ENCODE measurements around the gene SIGLECL1. TPM values are rescaled to one million over a fixed set of nuclear protein-coding genes. Genes with fewer than 3 reads are reported as not detected.

Gene SIGLECL1
- total RNA-seq (2014; rRNA removed; shearing (Covaris generic)): not detected in 2 replicates

DNA sequence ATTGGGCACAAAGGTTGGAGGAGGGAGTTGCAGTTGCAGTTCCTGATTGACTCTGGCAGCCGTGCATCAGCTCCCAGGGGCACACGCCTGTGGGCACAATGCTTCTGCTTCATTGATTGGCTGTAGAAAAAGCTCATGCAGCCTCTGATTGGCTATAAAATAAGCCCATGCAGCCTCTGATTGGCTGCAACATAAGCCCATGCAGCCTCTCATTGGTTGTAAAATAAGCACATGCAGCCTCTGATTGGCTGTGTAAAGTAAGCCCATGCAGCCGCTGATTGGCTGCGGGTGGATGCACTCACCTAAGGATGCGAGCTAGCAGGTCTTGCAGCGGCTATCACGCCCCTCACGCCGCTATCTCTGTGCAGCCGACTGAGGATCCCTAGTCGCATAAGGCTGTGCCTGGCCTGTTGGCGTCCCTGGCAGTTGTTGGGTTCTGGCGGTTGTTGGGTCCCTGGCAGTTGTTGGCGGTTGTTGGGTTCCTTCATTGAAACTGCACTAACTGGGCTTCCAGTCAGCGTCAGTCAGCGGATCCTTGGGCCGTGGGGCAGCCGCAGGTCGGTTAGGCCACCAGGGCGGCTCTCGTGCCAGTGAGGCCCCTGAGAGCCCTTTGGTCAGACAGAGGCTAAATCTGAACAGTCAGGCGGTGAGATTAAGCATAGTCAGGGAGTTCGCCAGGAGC is at the start of gene SIGLECL1:
Gene SIGLECL1, plus strand, starts transcription at position 295 of the 682 bp plus-strand sequence. CDS start 12,993 bp downstream, outside the sequence.
- DNase-seq (ENCODE audit: low read depth): no peak

DNA sequence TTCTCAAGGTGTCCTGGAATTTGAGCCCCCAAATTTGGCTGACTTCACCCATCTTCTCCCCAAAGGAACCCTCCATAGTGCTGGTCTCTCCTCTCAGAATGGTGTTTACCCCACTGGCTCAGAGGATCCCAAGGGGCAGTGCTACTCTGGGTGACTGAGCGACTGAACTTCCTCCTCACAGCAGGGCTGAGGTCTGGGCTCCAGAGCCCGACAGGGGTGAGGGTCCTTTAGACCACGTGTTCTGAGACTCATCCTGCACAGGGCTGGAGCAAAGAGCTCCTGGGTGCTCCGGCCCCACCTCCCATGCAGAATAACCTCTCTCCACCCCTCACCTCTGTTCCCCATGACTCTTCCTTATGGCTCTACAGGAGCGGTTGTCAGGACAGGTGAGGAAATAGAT is 49.2 kb upstream of the SIGLECL1 start:
- no peak for DNase-seq (ENCODE audit: low read depth)

DNA sequence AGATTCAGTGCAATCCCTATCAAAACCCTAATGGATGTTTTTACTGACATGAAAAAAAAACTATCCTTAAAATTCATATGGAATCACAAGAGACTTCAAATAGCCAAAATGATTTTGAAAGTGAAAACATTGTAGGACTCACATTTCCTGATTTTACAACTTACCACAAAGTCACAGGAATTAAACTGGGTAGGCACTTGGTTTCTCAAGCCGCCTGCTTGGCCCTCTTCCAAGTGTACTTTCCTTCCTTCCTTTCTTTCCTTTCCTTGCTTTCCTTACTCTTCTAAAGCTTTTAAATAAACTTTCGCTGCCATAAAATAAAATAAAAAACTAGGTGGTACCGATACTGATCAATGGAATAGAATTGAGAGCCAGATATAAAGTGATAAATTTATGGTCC is 47.0 kb upstream of the SIGLECL1 start:
- DNase-seq (ENCODE audit: low read depth): no peak

DNA sequence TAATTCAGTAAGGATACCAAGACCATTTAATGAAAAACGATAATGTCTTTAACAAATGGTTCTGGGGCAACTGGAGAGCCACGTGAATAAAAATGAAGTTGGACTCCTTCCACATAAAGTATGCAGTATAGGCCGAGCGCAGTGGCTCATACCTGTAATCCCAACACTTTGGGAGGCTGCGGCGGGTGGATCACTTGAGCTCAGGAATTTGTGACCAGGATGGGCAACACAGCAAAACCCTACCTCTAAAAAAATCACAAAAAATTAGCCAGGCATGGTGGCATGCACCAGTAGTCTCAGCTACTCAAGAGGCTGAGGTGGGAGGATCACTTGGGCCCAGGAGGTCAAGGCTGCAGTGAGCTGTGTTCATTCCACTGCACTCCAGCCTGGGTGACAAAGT is 46.6 kb upstream of the SIGLECL1 start:
- DNase-seq (ENCODE audit: low read depth): no peak

DNA sequence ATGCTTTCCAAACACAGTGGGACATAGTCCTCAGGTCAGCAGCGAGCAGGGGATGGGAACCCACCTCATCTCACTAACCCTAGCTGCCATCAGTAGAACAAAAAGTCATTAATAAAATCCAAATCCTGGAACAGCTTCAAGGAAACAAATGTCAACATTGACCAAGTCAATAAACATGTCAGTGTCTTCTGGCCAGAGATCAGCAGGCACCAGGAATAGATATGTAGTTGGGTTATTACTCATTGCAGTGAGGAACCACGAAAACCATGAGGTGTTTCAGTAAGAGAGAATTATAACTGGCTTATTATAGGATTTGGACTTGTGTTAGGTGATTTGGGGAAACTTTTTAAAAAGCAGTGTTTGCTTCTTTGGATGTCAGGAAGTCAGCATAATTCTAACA is 43.1 kb upstream of the SIGLECL1 start:
- no peak for DNase-seq (ENCODE audit: low read depth)

DNA sequence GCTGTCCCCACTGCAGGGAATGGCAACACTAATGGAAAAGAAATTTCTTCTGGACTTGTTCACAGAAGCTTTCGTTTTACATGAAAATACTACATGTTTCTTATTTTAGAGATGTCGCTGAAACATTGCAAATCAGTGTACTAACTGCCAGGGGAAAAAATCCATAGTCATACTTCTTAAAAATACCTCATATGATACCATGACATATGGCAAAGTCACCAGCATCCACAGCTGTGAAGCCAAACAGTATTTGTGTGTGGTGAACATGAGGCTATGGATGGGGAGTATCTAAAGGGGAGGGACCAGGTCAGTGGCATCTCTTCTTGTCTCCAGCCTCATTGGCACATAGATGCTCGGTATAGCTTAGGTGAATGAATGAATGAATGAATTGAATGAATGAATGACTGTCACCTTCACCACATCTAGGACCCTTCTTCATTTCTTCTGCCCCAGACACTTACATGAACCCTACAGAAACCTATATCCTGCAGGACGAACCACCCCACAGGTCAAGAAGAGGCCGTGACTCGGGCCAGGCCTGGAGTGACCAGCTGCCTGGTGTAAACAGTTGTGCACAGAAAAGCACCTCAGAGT is 40.6 kb upstream of the SIGLECL1 start:
- DNase-seq (ENCODE audit: low read depth): no peak

DNA sequence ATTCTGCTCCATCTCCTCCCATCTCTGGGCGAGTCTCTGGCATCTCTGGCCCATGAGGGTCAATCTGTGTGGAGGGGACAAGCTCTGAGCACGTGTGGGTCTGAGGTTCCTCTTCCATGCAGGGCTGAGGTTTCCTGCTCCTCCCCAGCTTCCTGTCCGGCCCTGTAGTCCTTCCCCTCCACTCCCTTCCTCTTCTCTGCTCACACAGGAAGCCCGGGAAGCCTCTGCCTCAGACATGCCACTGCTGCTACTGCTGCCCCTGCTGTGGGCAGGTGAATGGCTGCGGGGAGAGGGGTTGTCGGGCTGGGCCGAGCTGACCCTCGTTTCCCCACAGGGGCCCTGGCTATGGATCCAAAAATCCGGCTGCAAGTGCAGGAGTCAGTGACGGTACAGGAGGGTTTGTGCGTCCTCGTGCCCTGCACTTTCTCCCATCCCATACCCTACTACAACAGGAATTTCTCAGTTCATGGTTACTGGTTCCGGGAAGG is 40.0 kb upstream of the SIGLECL1 start:
- DNase-seq (ENCODE audit: low read depth): peak; percentile 7

DNA sequence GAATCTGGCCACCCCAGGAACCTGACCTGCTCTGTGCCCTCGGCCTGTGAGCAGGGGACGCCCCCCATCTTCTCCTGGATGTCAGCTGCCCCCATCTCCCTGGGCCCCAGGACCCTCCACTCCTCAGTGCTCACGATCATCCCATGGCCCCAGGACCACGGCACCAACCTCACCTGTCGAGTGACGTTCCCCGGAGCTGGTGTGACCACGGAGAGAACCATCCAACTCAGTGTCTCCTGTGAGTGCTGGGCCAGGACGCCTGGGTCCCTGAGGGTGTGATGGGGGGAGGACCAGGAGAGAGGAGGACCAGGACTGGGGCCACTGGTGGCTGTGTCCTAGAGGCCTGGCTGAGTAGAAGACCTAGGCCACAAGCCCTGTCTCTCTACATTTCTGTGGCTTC is 39.0 kb upstream of the SIGLECL1 start:
- no peak for DNase-seq (ENCODE audit: low read depth)

DNA sequence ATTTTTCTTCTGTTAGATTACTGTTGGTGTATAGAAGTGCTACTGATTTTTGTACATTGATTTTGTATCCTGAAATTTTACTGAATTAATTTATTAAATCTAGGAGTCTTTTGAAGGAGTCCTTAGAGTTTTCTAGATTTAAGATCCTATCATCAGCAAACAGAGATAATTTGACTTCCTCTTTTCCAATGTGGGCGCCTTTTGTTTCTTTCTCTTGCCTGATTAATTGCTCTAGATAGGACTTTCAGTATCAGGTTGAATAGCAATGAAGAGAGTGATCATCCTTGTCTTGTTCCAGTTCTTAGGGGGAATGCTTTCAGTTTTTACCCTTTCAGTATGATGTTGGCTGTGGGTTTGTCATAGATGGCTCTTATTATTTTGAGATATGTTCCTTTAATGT is 31.6 kb upstream of the SIGLECL1 start:
- DNase-seq (ENCODE audit: low read depth): no peak

DNA sequence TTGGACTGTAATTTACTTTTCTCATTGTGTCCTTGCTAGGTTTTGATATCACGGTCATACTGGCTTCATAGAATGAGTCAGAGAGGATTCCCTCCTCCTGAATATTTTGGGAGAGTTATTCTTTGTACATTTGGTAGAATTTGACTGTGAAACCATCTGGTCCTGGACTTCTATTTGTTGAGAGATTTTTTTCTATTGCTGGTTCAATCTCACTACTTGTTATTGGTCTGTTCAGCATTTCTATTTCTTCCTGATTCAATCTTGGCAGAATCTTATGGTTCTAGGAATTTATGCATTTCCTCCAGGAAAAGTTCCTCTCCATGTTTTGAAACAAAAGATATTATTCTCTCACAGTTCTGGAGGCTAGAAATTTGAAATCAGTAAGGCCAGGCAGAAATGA is 30.9 kb upstream of the SIGLECL1 start:
- DNase-seq (ENCODE audit: low read depth): no peak

DNA sequence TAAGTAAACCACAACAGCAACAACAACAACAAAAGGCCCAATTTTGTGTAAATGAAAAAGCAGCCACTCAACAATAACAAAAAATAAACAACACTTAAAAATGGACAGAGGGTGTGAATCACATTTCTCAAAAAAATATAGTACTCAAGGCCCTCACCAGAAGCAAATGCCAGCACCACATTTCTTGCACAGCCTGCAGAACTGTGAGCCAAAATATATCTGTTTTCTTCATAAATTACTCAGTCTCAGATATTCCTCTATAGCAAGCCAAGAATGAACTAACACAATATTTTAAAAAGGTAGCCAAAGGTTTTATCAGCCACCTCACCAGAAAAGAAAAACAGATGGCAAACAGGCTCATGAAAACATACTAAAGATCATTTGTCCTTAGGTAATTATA is 29.9 kb upstream of the SIGLECL1 start:
- DNase-seq (ENCODE audit: low read depth): no peak

DNA sequence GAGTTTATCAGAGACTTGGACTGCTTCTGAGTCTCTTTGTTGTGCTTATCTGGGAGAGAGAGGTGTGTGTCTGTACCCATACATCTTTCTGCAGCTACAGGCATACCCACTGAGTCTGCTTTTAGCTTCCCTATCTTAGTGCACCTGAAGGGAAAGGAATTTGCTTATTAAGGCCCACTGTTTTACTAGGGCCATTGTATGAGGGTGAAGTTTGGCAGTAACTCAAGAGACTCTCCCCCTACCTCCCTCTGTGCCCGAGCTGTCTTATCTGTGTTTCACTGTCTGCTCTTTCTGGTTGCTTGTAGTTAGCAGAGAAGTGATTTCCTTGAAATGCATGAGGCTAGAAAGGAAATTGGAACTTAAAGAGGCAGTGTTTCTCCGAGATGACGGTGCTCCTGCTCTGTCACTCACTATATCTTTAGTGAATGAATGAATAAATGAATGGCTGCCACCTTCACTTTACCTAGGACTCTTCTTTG is 26.7 kb upstream of the SIGLECL1 start:
- no peak for DNase-seq (ENCODE audit: low read depth)

DNA sequence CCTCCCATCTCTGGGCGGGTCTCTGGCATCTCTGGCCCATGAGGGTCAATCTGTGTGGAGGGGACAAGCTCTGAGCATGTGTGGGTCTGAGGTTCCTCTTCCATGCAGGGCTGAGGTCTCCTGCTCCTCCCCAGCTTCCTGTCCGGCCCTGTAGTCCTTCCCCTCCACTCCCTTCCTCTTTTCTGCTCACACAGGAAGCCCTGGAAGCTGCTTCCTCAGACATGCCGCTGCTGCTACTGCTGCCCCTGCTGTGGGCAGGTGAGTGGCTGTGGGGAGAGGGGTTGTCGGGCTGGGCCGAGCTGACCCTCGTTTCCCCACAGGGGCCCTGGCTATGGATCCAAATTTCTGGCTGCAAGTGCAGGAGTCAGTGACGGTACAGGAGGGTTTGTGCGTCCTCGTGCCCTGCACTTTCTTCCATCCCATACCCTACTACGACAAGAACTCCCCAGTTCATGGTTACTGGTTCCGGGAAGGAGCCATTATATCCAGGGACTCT is 25.9 kb upstream of the SIGLECL1 start, which contains the start of gene CD33:
Gene CD33, plus strand, starts transcription at position 183 of the 496 bp plus-strand sequence. Its CDS starts 39 bp downstream, at position 222.
- peak; percentile 10 for DNase-seq (ENCODE audit: low read depth)

DNA sequence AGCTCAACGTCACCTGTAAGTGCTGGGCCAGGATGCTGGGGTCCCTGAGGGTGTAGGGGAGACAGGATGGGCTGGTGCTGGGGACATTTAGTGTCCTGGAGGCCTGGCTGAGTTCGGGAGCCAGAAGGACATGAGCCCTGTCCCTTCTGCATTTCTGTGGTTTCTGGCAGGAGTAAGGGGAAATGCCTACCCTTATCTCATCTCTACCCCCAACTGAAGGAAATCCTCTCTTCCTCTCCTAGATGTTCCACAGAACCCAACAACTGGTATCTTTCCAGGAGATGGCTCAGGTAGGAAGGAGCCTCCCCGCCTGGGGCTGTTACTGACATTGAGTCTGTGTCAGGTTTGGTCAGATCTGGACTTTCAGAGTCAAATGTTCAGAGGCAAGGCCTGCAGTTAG is 24.8 kb upstream of the SIGLECL1 start:
- no peak for DNase-seq (ENCODE audit: low read depth)

DNA sequence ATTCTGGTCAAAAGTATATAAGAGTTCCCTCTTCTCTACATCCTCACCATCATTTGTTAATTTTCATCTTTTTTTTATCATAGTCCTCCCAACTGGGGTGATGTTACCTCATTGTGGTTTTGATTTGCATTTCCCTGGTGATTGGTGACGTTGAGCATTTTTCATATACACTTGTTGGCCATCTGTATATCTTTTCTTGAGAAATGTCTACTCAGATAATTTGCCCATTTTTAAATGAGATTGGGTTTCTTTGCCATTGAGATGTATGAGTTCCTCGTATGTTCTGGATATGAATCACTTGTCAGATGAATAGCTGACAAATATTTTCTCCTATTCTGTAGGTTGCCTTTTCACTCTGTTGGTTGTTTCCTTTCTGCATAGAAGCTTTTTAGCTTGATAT is 23.6 kb upstream of the SIGLECL1 start:
- no peak for DNase-seq (ENCODE audit: low read depth)

DNA sequence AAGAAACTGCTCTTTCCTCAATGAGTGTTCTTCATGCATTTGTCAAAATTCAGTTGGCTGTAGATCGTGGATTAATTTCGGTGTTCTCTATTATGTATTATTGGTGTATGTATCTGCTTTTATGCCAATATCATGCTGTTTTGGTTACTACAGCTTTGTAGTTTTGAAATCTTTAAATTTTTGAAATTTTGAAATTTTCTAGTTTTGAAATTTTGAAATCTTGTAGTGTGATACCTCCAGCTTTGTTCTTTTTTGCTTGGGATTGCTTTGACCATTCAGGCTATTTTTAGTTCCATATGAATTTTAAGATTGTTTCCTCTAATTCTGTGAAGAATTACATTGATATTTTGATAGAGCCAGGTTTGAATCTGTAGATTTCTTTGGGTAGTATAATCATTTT is 22.9 kb upstream of the SIGLECL1 start:
- no peak for DNase-seq (ENCODE audit: low read depth)

DNA sequence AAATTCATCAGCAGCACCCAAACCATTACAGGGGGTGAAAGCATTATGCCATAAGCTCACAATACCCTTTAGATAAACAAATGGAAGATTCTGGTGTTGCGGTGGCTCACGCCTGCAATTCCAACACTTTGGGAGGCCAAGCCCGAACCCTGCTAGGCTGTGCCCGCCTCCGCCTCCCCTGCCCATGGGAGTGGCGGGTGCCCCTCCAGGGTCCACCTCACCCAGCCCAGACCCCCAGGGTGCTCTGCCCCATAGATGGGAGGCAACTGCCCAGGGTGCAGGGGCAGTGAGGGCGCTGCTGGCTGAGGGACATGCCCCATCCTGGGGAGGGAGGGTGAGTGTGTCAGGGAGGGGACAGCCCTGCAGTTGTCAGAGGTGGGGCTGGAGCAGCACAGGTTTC is 10.0 kb upstream of the SIGLECL1 start:
- DNase-seq (ENCODE audit: low read depth): no peak

DNA sequence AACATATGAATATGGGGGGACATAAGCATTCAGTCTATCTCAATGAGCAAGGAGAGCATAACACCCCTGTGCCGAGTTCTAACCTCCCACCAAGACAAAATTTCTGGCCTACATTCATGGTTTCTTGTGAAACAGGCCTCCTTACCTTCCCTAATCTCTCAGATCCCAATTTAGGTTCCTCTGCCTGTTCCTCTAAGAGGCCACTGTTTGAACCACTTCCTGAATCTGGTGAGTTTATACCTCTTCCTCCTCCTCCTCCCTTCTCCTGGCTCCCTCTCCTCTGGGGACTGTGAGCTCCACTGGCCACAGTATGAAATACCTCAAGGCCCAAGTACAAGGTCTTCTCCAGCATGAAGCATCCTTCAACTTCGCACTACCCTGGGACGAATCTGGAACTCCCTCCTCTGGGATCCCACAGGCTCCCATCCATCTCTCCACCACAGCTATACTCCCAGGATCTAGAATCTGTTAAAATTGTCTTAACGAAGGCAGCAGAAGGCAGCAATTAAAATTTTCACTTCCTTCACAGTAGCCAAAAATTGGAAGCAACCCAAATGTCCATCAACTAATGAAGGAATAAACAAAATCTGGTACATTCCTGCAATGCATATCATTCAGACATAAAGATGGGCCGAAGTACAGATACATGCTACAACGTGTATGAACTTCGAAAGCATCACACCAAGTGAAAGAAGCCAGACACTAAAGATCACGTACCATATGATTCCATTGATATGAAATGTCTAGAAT is 7.8 kb upstream of the SIGLECL1 start:
- DNase-seq (ENCODE audit: low read depth): no peak

DNA sequence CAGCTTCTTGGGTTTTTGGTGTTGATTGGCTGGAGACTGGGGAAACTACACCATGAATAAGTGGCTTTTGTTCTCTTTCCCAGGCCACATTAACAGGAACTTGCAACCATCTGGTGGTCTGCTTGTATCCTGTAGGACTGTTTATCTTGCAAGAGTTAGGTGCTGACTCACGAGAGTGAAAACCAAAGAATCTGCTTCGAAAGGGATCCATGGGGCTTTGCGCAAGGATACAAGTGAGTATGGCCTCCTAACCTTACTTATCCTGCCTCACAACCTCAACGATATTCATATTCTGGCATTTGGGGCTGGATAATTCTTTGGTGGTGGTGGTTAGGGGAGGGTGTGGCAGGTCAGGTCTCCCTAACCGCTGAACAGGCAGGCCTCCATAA is 4.7 kb upstream of the SIGLECL1 start:
- peak; percentile 43 for DNase-seq (ENCODE audit: low read depth)

DNA sequence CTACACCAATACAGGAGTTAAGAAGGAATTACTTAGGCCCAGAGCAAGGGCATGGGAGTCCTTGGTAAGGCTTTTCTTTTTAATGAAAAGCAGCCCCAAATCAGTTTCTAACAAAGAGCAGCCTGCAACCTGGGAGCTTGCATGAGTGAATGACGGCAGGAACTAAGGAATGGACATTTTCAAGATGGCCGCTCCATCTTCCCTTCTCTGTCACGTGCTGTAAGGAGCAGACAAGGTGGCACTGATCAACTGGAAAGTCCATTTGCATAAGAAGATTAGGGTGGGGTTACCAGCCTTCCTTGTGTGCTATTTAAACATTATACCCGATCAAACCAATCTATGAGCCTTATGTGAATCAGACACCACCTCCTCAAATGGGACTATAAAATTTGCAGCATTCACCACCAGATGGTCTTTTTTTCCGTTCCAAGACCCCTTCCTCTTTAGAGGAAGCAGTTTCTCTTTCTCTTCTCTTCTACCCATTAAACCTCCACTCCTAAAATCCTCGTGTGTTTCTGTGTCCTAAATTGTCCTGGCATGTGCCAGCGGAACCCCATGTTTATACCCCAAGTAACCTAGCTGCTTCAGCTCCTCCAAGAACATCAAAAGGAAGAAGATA is 2.8 kb upstream of the SIGLECL1 start:
- no peak for DNase-seq (ENCODE audit: low read depth)

DNA sequence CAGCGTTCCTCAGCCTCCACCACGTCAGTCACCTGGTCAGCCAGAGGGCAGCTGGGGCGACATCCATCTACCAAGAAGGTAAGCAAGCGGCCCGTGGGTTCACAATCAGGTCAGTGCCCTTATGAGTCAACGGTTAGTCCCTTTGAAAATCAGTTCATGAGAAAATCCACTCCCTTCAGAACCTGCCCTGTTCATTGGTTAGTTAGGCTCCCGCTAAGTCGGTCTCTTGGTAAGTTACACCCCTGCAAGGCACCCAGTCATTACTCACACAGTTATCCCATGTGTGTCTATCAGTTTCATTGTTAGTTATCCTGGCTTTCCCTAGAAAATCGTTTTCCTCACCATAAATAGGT is 564 bp downstream of the SIGLECL1 start:
- peak; percentile 58 for DNase-seq (ENCODE audit: low read depth)

Measured in M059J (cell line).